Measurements from ENCODE around the gene TEX54.

The TEX54 gene

GRCh38 chr11:62876712-62877111, 44.1 kb upstream of the TEX54 start:
- Histone ChIP-seq H3K9me3 (ENCODE audit: control insufficient read depth, insufficient read depth, low read depth, low read length) (no peaks in the 10 kb centered on the region), H3K4me3 (ENCODE audit: low read depth, low read length) (no peak overlapping the region), H3K4me1 (ENCODE audit: control insufficient read depth, insufficient read depth, low read length) (no peaks in the 10 kb centered on the region), H3K27ac (ENCODE audit: extremely low read depth, low read depth, low read length) (no peak overlapping the region), H3K36me3 (ENCODE audit: control insufficient read depth in 2 of 2, insufficient read depth in 1 of 2, low read length in 2 of 2) (peaks cover 5 to 64% of the 10 kb centered on the region in 2 experiments; a peak in 2 of 3 replicates)
- POLR2A ChIA-PET: interaction anchor here (0.9 kb wide), 1 partner anchor 150 kb away, joined by 4 read pairs; the partner anchor contains the start of gene HNRNPUL2
- CTCF ChIA-PET: interaction anchor here (0.7 to 2.9 kb wide), 4 partner anchors 8 to 38 kb away, joined by 4 to 17 read pairs (median 8); no protein-coding TSS in a partner anchor
- TF ChIP-seq TRIM28 (IDR thresholded peaks at IDR 0.05; ENCODE audit: borderline replicate concordance, low read length) (no peak), SCRT2 (tag by site-specific recombination; IDR thresholded peaks at IDR 0.05) (peak; percentile 72)

GRCh38 chr11:62875698-62876478, 43.2 kb upstream of the TEX54 start:
- ChIA-PET POLR2A (interaction anchor here (0.5 to 1.3 kb wide), 8 partner anchors 9 to 113 kb away, joined by 3 to 8 read pairs (median 4); partner anchors contain the start of genes STX5 and TEX54), CTCF (interaction anchor here (0.6 to 2.9 kb wide), 7 partner anchors 9 to 1851 kb away, joined by 3 to 17 read pairs (median 6); no protein-coding TSS in a partner anchor)
- H3K4me1 ChIP-seq (ENCODE audit: control insufficient read depth, insufficient read depth, low read length): no peaks in the 10 kb centered on the region
- H3K27ac ChIP-seq (ENCODE audit: extremely low read depth, low read depth, low read length): no peak overlapping the region
- H3K36me3 ChIP-seq (ENCODE audit: control insufficient read depth in 2 of 2, insufficient read depth in 1 of 2, low read length in 2 of 2): peaks cover 5 to 63% of the 10 kb centered on the region in 2 experiments; a peak in 2 of 3 replicates
- H3K9me3 ChIP-seq (ENCODE audit: control insufficient read depth, insufficient read depth, low read depth, low read length): no peaks in the 10 kb centered on the region
- H3K4me3 ChIP-seq (ENCODE audit: low read depth, low read length): no peak overlapping the region
- TF ChIP-seq KLF1 (tag by site-specific recombination; IDR thresholded peaks at IDR 0.05): peak; percentile 30; the same call in 1 of the 2 replicates
- TF ChIP-seq ZBTB6 (tag by site-specific recombination; IDR thresholded peaks at IDR 0.05): no peak

GRCh38 chr11:62874851-62875250, 42.2 kb upstream of the TEX54 start:
- no peaks in the 10 kb centered on the region for H3K9me3 ChIP-seq (ENCODE audit: control insufficient read depth, insufficient read depth, low read depth, low read length)
- TF ChIP-seq ZNF560 (tag by site-specific recombination; IDR thresholded peaks at IDR 0.05; ENCODE audit: borderline replicate concordance) (no peak), ZBTB17 (tag by site-specific recombination; IDR thresholded peaks at IDR 0.05) (no peak), ZNF398 (tag by site-specific recombination; IDR thresholded peaks at IDR 0.05) (no peak), REST (tag by site-specific recombination; IDR thresholded peaks at IDR 0.05) (no peak), ZNF558 (tag by site-specific recombination; IDR thresholded peaks at IDR 0.05) (no peak), HOXA7 (CRISPR knock-in tag; IDR thresholded peaks at IDR 0.05; ENCODE audit: borderline replicate concordance) (no peak), BCL6B (tag by site-specific recombination; IDR thresholded peaks at IDR 0.05) (no peak), YY1 (tag by site-specific recombination; IDR thresholded peaks at IDR 0.05) (no peak), ZNF792 (tag by site-specific recombination; IDR thresholded peaks at IDR 0.05) (no peak), ZNF530 (tag by site-specific recombination; IDR thresholded peaks at IDR 0.05; ENCODE audit: low read depth) (no peak)
- ChIA-PET POLR2A (interaction anchor here (0.7 to 1.3 kb wide), 7 partner anchors 10 to 283 kb away, joined by 3 to 4 read pairs (median 3); partner anchors contain the start of gene TUT1), CTCF (interaction anchor here (0.7 to 1.7 kb wide), 2 partner anchors 10 to 88 kb away, joined by 3 to 7 read pairs; no protein-coding TSS in a partner anchor)
- H3K36me3 ChIP-seq (ENCODE audit: control insufficient read depth in 2 of 2, insufficient read depth in 1 of 2, low read length in 2 of 2): peaks cover 5 to 62% of the 10 kb centered on the region in 2 experiments; a peak in 2 of 3 replicates
- H3K4me3 ChIP-seq (ENCODE audit: low read depth, low read length): no peak overlapping the region
- no peaks in the 10 kb centered on the region for H3K4me1 ChIP-seq (ENCODE audit: control insufficient read depth, insufficient read depth, low read length)
- no peak overlapping the region for H3K27ac ChIP-seq (ENCODE audit: extremely low read depth, low read depth, low read length)

Measured in HEK293 (cell line).